GOT3 (cell line): Measurements from ENCODE around the gene IDH3G.
"Not testable (repeated sequence)": the region's sequence is repeated elsewhere in the genome, so short reads cannot be mapped to it uniquely, and the experiment has no call there.

Source experiments
- DNase-seq: peaks from one replicate; lab custom pipeline; 2025; ENCODE audit warnings: mixed read lengths; lab: John Stamatoyannopoulos, UW

IDH3G gene

GRCh38 chrX:153762626-153763173 lies 31.5 kb downstream of the IDH3G start:
- no peak for DNase-seq

GRCh38 chrX:153761863-153762262 lies 32.3 kb downstream of the IDH3G start:
- no peak for DNase-seq

- no peak for DNase-seq
Measured at GRCh38 chrX:153755136-153755535, 39.0 kb downstream of the IDH3G start.

- DNase-seq = no peak
Measured at GRCh38 chrX:153750127-153750774, 43.9 kb downstream of the IDH3G start.

GRCh38 chrX:153749017-153749416 lies 45.2 kb downstream of the IDH3G start:
- not testable (repeated sequence) for DNase-seq

GRCh38 chrX:153746991-153747390 lies 47.2 kb downstream of the IDH3G start:
- DNase-seq = not testable (repeated sequence)

GRCh38 chrX:153746359-153746758 lies 47.8 kb downstream of the IDH3G start:
- DNase-seq = no peak

- not testable (repeated sequence) for DNase-seq
Measured at GRCh38 chrX:153745067-153745433, 49.1 kb downstream of the IDH3G start.

GRCh38 chrX:153744210-153745066 lies 49.7 kb downstream of the IDH3G start:
- DNase-seq = no peak

GRCh38 chrX:153743468-153744209 lies 50.5 kb downstream of the IDH3G start:
- DNase-seq = not testable (repeated sequence)

- DNase-seq = not testable (repeated sequence)
Measured at GRCh38 chrX:153742796-153743467, 51.2 kb downstream of the IDH3G start.

GRCh38 chrX:153742111-153742510 lies 52.1 kb downstream of the IDH3G start:
- not testable (repeated sequence) for DNase-seq

- DNase-seq = no peak
Measured at GRCh38 chrX:153741446-153741845, 52.7 kb downstream of the IDH3G start.

- DNase-seq = no peak
Measured at GRCh38 chrX:153740631-153741222, 53.4 kb downstream of the IDH3G start.

- DNase-seq = no peak
Measured at GRCh38 chrX:153739754-153740486, 54.3 kb downstream of the IDH3G start.

- no peak for DNase-seq
Measured at GRCh38 chrX:153738056-153738605, 56.0 kb downstream of the IDH3G start.

- DNase-seq = no peak
Measured at GRCh38 chrX:153736871-153737441, 57.2 kb downstream of the IDH3G start.

GRCh38 chrX:153736071-153736820 lies 57.9 kb downstream of the IDH3G start:
- DNase-seq = no peak
